Left ventricle myocardium inferior (tissue), 1 donor: ENCODE data around the gene ALDOA. TPM values are rescaled to one million over a fixed set of nuclear protein-coding genes. Genes with fewer than 3 reads are reported as not detected.

ENCODE experiments used
- DNase-seq: peaks from one replicate; pipeline ENCODE4 v3.0.0-alpha.2; 2020
- H3K27ac ChIP-seq: fragments of 200-600 bp; replicated peaks from 2 replicates; pipeline ENCODE4 v1.8.0; 2021
- H3K27me3 ChIP-seq: fragments of 200-600 bp; 2 replicates; pipeline ENCODE4 v1.8.0; 2021; ENCODE audit warnings: low read depth
- H3K36me3 ChIP-seq: fragments of 200-600 bp; 2 replicates; pipeline ENCODE4 v1.8.0; 2021
- H3K4me1 ChIP-seq: fragments of 200-600 bp; 2 replicates; pipeline ENCODE4 v1.8.0; 2021
- H3K4me3 ChIP-seq: fragments of 200-600 bp; 2 replicates; pipeline ENCODE4 v1.8.0; 2021; ENCODE audit warnings: mild to moderate bottlenecking, moderate library complexity
- H3K9me3 ChIP-seq: fragments of 200-600 bp; replicated peaks from 2 replicates; pipeline ENCODE4 v1.8.0; 2021
- CTCF ChIP-seq: fragments of 200-600 bp; IDR thresholded peaks from 2 replicates; pipeline ENCODE4 v1.8.0; 2021; ENCODE audit warnings: antibody characterized with exemption, mild to moderate bottlenecking, borderline replicate concordance
- intact Hi-C: fragments of 100-400 bp; cut with micrococcal nuclease; formaldehyde crosslinking; loops from one replicate; pipeline ENCODE4 v1.11.0; 2022
- total RNA-seq: library from RNA; stranded (reverse); fragmentation: NEBNext Ultra II Directional; extraction: Animal tissue kit (Norgen Biotek cat#: 25700); gene quantifications from one replicate; pipeline ENCODE4 v1.2.1, GENCODE V29; 2021
- donor health status: DM: no; HTN: yes; CAD: no; lungs with severe emphysema.

The ALDOA gene
- total RNA-seq, 1 donor from 2014 or later, result 3,337 TPM

- Histone ChIP-seq H3K4me3 (no peak overlapping the region), H3K4me1 (peaks cover 9% of the 10 kb centered on the region), H3K27ac (no peak overlapping the region), H3K36me3 (no peaks in the 10 kb centered on the region), H3K27me3 (peaks cover 90% of the 10 kb centered on the region), H3K9me3 (no peaks in the 10 kb centered on the region)
- TF ChIP-seq CTCF, result no peak
- intact Hi-C loops, result no loop called here
- no peak for DNase-seq
Measured at GRCh38 chr16:30027588-30028437, 37.7 kb upstream of the ALDOA start.

GRCh38 chr16:30028438-30029076 is 37.0 kb upstream of the ALDOA start:
- Histone ChIP-seq H3K36me3 (no peaks in the 10 kb centered on the region), H3K27me3 (peaks cover 98% of the 10 kb centered on the region), H3K9me3 (no peaks in the 10 kb centered on the region), H3K4me3 (no peak overlapping the region), H3K4me1 (peaks cover 9% of the 10 kb centered on the region), H3K27ac (no peak overlapping the region)
- intact Hi-C loops, result no loop called here
- no peak for TF ChIP-seq CTCF
- no peak for DNase-seq

- no peaks in the 10 kb centered on the region for H3K36me3 ChIP-seq
- no peaks in the 10 kb centered on the region for H3K9me3 ChIP-seq
- intact Hi-C loops, result no loop called here
- H3K27ac ChIP-seq, result no peak overlapping the region
- peaks cover 9% of the 10 kb centered on the region for H3K4me1 ChIP-seq
- peaks cover 100% of the 10 kb centered on the region for H3K27me3 ChIP-seq
- H3K4me3 ChIP-seq, result no peak overlapping the region
- DNase-seq, result no peak
- no peak for TF ChIP-seq CTCF
Measured at GRCh38 chr16:30030011-30030685, 35.4 kb upstream of the ALDOA start.

DNA sequence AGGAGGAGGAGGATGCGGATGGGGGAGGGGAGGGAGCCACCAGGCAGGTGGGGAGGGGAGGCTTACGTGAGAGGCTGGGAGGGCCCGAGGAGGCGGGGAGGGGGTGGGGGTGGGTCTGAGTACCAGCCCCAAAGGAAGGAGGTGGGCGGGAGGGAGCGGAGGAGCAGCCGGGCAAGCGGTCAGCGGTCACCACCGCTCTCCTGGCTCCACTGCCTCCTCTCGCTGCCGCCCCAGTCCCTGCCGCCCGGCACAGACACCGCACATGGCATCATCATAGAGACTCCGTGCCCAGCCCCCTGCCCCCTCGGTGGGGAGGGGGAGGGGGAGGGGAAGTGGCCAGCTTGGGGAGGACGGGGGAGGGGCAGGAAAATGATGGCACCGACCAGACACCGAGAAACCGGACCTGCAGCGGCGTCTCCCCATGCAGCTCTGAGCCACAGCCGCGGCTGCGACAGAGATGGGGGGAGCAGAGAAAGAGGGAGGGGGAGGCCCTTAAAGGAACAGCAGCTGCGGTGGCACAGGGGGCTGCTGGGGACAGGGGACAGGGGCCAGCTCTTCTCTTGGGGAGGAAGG is 34.6 kb upstream of the ALDOA start, which contains the start of gene TLCD3B:
Gene TLCD3B, minus strand, starts transcription at position 431 of the 573 bp plus-strand sequence. CDS start 744 bp downstream, outside the sequence.
- TF ChIP-seq CTCF, result no peak
- intact Hi-C loops, result no loop called here
- DNase-seq, result no peak
- Histone ChIP-seq H3K27ac (no peak within 1 kb of the TSS), H3K9me3 (no peaks in the 10 kb centered on the region), H3K4me3 (peak within 1 kb of the TSS; percentile 17), H3K27me3 (peaks cover 100% of the 10 kb centered on the region), H3K4me1 (peaks cover 9% of the 10 kb centered on the region), H3K36me3 (no peaks in the 10 kb centered on the region)

DNA sequence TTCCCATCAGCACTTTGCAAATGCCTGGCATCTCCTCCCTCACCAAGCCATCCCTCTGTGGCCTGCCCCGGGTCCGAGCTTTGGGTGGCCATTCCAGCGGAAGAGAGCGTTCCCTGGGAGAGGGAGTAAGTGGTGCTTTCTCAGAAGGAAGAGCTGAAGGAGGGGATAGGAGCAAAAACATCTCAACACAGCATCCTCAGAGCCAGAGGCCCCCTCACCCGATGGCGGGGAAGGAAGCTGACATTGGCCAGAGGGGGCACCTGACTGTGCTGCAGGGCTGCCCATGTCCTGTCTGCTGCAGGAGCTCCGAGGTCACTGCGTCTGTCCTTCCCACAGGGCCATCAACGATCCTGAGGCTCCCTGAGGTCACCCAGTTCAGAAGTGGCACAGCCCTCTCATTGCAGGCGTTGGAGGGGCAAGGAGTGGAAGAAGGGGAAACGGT is 34.1 kb upstream of the ALDOA start:
- intact Hi-C loops, result no loop called here
- peaks cover 100% of the 10 kb centered on the region for H3K27me3 ChIP-seq

More for the DNA sequence above, 34.1 kb upstream of the ALDOA start:
- H3K36me3 ChIP-seq, result no peaks in the 10 kb centered on the region
- DNase-seq, result no peak
- no peak overlapping the region for H3K4me3 ChIP-seq
- peaks cover 9% of the 10 kb centered on the region for H3K4me1 ChIP-seq
- TF ChIP-seq CTCF, result no peak
- no peak overlapping the region for H3K27ac ChIP-seq
- no peaks in the 10 kb centered on the region for H3K9me3 ChIP-seq
